HG03457 (cell line): ENCODE measurements around the gene RNF222.
A peak's percentile ranks its signal among the peaks of the same experiment; 100 is the strongest.
"Not testable (repeated sequence)": the region's sequence is repeated elsewhere in the genome, so short reads cannot be mapped to it uniquely, and the experiment has no call there.

Source experiments
- ATAC-seq: cut with Tn5 transposase; IDR thresholded peaks from one replicate; pipeline ENCODE4 v1.9.1; 2021; ENCODE audit warnings: moderate number of reproducible peaks; ENCODE audit not compliant: unreplicated experiment

RNF222 gene

GRCh38 chr17:8413328-8413727 lies 15.7 kb upstream of the RNF222 start:
- ATAC-seq = no peak

- no peak for ATAC-seq
Observed at GRCh38 chr17:8412089-8412488, 14.5 kb upstream of the RNF222 start.

GRCh38 chr17:8410883-8411238 lies 13.2 kb upstream of the RNF222 start:
- ATAC-seq = no peak

- ATAC-seq = no peak
Observed at GRCh38 chr17:8409966-8410882, 12.6 kb upstream of the RNF222 start.

GRCh38 chr17:8408371-8408770 lies 10.7 kb upstream of the RNF222 start:
- no peak for ATAC-seq

- ATAC-seq = no peak
Observed at GRCh38 chr17:8406174-8406573, 8.5 kb upstream of the RNF222 start.

GRCh38 chr17:8405499-8406016 lies 7.9 kb upstream of the RNF222 start:
- no peak for ATAC-seq

- no peak for ATAC-seq
Observed at GRCh38 chr17:8402921-8403536, 5.4 kb upstream of the RNF222 start.

GRCh38 chr17:8401107-8401506 lies 3.5 kb upstream of the RNF222 start:
- ATAC-seq = no peak

- no peak for ATAC-seq
Observed at GRCh38 chr17:8398980-8399379, 1.4 kb upstream of the RNF222 start.

GRCh38 chr17:8394497-8394896 lies 3.1 kb downstream of the RNF222 start:
- not testable (repeated sequence) for ATAC-seq

- ATAC-seq = no peak
Observed at GRCh38 chr17:8393470-8394231, 4.0 kb downstream of the RNF222 start.

GRCh38 chr17:8392674-8393469 lies 4.8 kb downstream of the RNF222 start:
- no peak for ATAC-seq

- no peak for ATAC-seq
Observed at GRCh38 chr17:8392274-8392673, 5.4 kb downstream of the RNF222 start.

- no peak for ATAC-seq
Observed at GRCh38 chr17:8391711-8392110, 5.9 kb downstream of the RNF222 start.

- no peak for ATAC-seq
Observed at GRCh38 chr17:8387914-8388651, 9.5 kb downstream of the RNF222 start.

GRCh38 chr17:8386841-8387240 lies 10.8 kb downstream of the RNF222 start:
- no peak for ATAC-seq

GRCh38 chr17:8384801-8385378 lies 12.7 kb downstream of the RNF222 start:
- no peak for ATAC-seq

- peak; percentile 83 for ATAC-seq
Observed at GRCh38 chr17:8383143-8383822, 14.3 kb downstream of the RNF222 start, which contains the start of gene RPL26. RPL26 (minus strand) TSS chr17:8383193; CDS start chr17:8382310, 883 bp downstream.
